HG03521 (cell line): ENCODE measurements around the gene MSMP.

Source experiments
- ATAC-seq: cut with Tn5 transposase; IDR thresholded peaks from one replicate; pipeline ENCODE4 v1.9.1; 2021; ENCODE audit warnings: mild to moderate bottlenecking, moderate library complexity; ENCODE audit not compliant: unreplicated experiment

MSMP gene

DNA sequence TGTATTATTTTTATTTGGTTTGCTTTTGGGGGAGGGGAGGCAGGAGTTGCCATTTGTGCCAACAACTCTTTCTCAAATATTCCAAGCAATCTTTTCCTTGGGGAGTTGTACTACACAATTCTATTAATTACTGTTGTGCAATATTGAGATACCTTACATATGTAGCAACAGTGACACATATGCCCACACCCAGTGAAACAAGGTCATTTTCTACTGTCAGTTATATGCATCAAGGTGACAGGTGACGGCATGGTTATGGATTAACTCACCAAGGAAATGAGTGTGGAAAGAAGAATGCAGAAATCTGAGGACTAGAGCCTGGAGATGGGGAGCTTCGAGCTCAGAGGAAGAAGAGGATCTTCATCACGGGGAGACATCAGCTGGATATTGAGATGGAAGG, 17.9 kb upstream of the MSMP start:
- no peak for ATAC-seq

- ATAC-seq = no peak
Observed at GRCh38 chr9:35771534-35771933, 17.5 kb upstream of the MSMP start.

DNA sequence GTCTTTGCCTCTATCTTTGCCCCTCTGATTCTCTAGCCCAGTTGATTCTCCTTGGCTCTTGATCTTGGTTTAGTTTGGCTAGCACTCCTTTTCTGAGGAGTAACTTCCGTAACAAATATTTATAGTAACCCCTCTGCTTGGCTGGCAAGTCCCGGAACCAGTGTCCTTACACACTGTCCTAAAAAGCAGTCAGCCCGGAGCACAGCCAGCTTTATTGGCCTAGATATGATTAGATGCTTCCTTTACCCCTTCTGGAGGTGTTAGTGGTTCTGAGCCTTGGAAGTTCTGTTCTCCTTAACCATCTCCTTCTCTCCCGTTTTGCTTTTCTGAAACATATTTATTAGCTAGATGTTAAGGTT, 17.0 kb upstream of the MSMP start:
- no peak for ATAC-seq

- ATAC-seq = no peak
Observed at GRCh38 chr9:35769763-35770162, 15.7 kb upstream of the MSMP start.

- no peak for ATAC-seq
Observed at GRCh38 chr9:35767458-35767857, 13.4 kb upstream of the MSMP start.

DNA sequence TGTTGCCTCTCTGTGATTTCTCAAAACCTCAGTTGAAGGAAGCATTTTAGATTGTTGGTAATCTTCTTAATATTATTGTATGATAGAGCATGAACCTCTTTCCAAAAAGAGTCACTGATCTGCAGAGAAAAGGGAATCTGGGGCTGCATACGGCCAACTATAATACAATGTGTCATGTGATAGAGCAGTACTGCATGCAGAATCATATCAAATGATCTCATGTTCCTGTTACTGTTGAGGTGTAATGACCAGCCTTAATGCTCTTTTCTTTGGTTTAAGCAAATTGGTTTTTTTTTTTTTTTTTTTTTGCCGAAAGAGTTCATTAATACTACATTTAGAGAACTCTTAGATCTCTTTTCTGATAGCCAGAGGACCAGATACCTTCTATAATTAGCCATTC, 12.9 kb upstream of the MSMP start:
- ATAC-seq = no peak

- no peak for ATAC-seq
Observed at GRCh38 chr9:35763803-35764202, 9.7 kb upstream of the MSMP start.

- ATAC-seq = no peak
Observed at GRCh38 chr9:35763181-35763580, 9.1 kb upstream of the MSMP start.

GRCh38 chr9:35760651-35761050, 6.6 kb upstream of the MSMP start:
- ATAC-seq = no peak

- ATAC-seq = no peak
Observed at GRCh38 chr9:35759795-35760194, 5.7 kb upstream of the MSMP start.

- no peak for ATAC-seq
Observed at GRCh38 chr9:35758475-35759050, 4.5 kb upstream of the MSMP start.

DNA sequence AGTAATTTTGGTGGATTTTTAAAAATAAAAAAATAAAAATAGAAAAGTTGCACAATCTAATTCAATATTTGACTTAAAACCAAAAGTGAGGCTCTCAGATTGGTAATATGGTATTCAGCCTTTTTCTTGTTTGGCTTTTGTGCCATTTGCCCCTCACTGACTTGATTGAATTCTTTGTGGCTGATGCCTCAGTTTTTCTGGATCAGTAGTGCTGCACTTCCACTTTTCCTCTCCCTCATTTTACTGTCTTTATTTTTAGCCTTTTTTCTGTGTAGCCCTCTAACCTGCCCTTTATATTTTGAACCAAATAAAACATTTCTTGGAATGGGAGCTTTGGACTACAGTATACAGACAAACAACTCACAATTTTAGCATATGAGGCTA, 3.8 kb upstream of the MSMP start:
- no peak for ATAC-seq

- ATAC-seq = peak; percentile 33
Observed at GRCh38 chr9:35757226-35757891, 3.3 kb upstream of the MSMP start.

GRCh38 chr9:35756275-35757225, 2.5 kb upstream of the MSMP start:
- ATAC-seq = peak; percentile 54

GRCh38 chr9:35755071-35755470, 995 bp upstream of the MSMP start:
- ATAC-seq = no peak

DNA sequence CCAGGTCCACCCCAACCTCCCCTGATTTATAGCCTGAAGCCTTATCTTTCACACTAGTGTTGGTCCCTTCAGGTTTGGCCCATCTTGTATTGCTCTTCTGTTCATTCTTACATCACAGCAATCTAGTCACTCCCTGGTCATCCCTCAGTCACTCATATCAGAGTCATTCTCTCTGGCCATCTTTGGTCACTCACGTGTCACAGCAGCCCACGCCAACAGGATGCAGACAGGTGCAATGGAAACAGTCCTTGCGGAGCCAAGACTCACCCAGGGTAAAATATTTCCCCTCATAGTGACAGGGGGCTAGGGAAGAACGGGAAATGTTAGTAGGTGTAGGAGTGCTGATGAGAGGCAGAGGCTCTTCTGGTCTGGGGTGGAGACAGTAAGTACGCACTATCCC, 610 bp downstream of the MSMP start:
- ATAC-seq = no peak

GRCh38 chr9:35750256-35750531, 3.9 kb downstream of the MSMP start:
- ATAC-seq = no peak

DNA sequence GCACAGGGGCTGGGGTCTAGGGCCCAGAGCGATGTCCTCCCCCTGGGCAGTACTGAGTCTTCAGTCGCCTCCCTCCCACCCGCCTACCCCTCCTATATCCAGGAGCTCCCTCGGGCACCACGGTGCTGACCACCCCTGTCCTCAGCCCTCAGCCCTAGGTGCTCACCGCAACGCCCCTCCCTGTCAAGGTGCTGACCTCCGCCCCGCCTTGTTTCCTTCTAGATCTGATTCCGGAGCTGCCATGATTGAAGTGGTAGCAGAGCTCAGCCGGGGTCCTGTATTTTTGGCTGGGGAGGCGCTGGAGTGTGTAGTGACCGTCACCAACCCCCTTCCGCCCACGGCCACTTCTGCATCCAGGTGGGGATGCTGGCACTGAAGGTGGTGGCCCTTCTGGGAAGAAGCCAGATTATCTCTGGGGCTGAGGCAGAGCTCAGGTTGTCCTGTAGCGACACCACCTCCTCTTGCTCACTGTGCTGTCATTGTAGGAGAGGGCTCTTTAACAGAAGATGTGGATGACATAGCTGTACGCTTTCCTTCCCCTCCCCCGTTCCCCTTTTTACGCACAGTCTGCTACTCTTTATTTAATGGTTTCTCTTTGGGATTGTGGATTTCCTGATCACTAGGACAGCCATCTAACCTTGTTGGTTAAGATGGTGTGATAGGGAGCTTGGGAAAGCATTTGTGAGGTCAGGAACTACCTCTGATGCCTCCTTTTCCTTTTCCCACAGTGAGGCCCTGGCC, 4.4 kb downstream of the MSMP start:
- peak; percentile 25 for ATAC-seq

DNA sequence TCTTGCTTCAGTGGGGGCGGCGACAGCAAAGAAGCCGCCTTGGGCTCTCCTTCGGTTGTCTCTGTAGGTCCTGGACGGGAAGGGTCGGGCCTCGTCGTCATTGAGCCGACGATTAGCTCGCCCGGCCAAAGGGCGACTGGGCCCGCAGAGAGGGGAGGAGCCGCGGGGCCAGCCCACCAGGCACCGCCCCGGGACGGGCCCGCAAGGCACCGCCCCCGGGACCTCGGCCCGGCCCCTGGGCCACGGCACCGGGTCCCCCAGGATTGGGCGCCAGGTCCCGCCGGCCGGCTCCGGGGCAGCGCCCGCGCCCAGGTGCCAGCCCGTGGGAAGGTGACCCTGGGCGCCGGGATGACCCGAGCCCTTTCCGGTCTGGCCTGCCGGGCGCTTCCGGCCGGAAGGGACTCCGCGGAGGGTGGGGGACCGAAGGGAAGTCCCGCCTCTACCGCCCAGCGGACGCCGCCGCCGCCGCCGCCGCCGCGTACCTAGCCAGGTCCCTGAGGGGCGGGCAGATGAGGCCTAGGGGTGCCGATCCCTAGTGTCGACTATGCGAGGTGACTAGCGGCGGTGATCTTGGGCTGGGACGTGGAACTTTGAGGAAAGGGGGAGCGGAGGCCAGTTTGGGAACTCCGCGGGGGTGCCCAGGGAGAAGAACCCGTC, 5.1 kb downstream of the MSMP start, which contains the start of the genes GBA2 and RGP1:
TSS of gene GBA2 (minus strand) at position 371 of the 657 bp plus-strand sequence. CDS start 524 bp downstream, outside the sequence.
TSS of gene RGP1 (plus strand) at position 430 of the 657 bp plus-strand sequence. CDS start 469 bp downstream, outside the sequence.
- ATAC-seq = peak; percentile 78

DNA sequence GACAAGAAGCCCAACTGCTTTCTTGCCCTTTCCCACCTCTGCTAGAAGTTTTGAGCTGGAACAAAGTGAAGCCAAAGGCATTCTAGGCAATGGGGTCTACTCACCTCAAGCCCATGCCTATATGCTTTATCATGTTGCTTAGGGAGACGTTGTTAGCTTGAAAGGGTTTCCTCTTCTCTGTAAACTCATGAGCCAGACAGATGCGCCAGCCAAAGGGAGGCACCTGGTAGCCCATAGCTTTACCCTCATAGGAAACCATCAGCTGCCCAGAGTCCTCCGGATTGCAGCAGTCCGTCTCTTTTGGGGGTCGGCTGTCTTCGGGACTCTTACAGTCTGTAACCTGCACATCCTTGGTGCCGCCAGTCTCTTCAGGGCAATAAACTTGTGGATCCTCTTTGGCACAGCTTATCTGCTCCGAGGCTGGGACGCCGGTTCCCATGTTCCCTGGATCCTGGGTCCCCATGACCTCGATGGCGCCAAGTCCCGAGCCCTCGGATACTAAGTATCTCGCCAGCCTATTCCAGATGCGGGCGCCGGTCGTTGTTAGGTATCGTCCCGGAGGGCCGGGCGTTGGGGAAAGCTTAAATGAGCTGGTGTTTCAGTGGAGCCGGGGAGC, 5.7 kb downstream of the MSMP start:
- ATAC-seq = no peak
